Daoy (cell line): Measurements from ENCODE around the gene SERTAD1. TPM values are rescaled to one million over a fixed set of nuclear protein-coding genes. Genes with fewer than 3 reads are reported as not detected.

Experiments
- DNase-seq: peaks from one replicate; pipeline ENCODE4 v3.0.0-alpha.2; 2015; ENCODE audit warnings: low read depth
- total RNA-seq: library from RNA; depleted of rRNA; stranded (reverse); fragments of >200 nt; shearing (Covaris generic); gene quantifications from 2 replicates; pipeline ENCODE4 v1.2.3, GENCODE V29; 2014; rRNA removed

The SERTAD1 gene
- total RNA-seq, 1 experiment from 2014 or later, result 29.2 TPM

- no peak for DNase-seq
Observed at GRCh38 chr19:40378509-40378908, 47.3 kb downstream of the SERTAD1 start.

- no peak for DNase-seq
Observed at GRCh38 chr19:40377876-40378385, 47.9 kb downstream of the SERTAD1 start.

GRCh38 chr19:40376286-40376862 lies 49.4 kb downstream of the SERTAD1 start:
- DNase-seq, result no peak

- DNase-seq, result no peak
Observed at GRCh38 chr19:40374084-40374483, 51.7 kb downstream of the SERTAD1 start.

- DNase-seq, result no peak
Observed at GRCh38 chr19:40371802-40372122, 54.0 kb downstream of the SERTAD1 start.

Other genes with a start within 250 kb of the SERTAD1 start
- 10.0 and 10.9 TPM in 2 replicates for gene MAP3K10, start 234.6 kb downstream of the SERTAD1 start, total RNA-seq
- gene TTC9B, start 207.6 kb downstream of the SERTAD1 start, total RNA-seq, result not detected in 2 replicates
- gene CCNP, start 199.3 kb downstream of the SERTAD1 start, total RNA-seq, result 0.39 TPM in 1 of 2 replicates, not detected in the other
- gene AKT2, start 140.6 kb downstream of the SERTAD1 start, total RNA-seq, result 83.6 and 84.5 TPM in 2 replicates
- gene C19orf47, start 77.6 kb downstream of the SERTAD1 start, total RNA-seq, result 5.7 and 22.4 TPM in 2 replicates
- 118 and 121 TPM in 2 replicates for gene PLD3, start 77.3 kb downstream of the SERTAD1 start, total RNA-seq
- gene HIPK4, start 35.8 kb downstream of the SERTAD1 start, total RNA-seq, result under 0.01 TPM in 1 of 2 replicates, not detected in the other
- gene PRX, start 12.6 kb downstream of the SERTAD1 start, total RNA-seq, result 0.71 and 1.6 TPM in 2 replicates
- 13.8 and 16.8 TPM in 2 replicates for gene SERTAD3, start 18.3 kb upstream of the SERTAD1 start, total RNA-seq
- gene BLVRB, start 39.8 kb upstream of the SERTAD1 start, total RNA-seq, result 49.4 and 52.4 TPM in 2 replicates
- gene SPTBN4, start 41.0 kb upstream of the SERTAD1 start, total RNA-seq, result 0.15 and 1.5 TPM in 2 replicates
- gene SHKBP1, start 150.9 kb upstream of the SERTAD1 start, total RNA-seq, result 40.6 and 134 TPM in 2 replicates
- 16.4 and 26.0 TPM in 2 replicates for gene LTBP4, start 175.4 kb upstream of the SERTAD1 start, total RNA-seq